GM12874 (cell line): ENCODE data around the gene TMEM132D.

Experiments used
- TF ChIP-seq, protein P1 (sequence below): IDR thresholded peaks from 2 replicates; pipeline ENCODE4 v1.5.1; 2011; ENCODE audit warnings: low read depth, mild to moderate bottlenecking, control low read depth, low read length, moderate library complexity; ENCODE audit not compliant: insufficient read depth

TMEM132D gene

DNA sequence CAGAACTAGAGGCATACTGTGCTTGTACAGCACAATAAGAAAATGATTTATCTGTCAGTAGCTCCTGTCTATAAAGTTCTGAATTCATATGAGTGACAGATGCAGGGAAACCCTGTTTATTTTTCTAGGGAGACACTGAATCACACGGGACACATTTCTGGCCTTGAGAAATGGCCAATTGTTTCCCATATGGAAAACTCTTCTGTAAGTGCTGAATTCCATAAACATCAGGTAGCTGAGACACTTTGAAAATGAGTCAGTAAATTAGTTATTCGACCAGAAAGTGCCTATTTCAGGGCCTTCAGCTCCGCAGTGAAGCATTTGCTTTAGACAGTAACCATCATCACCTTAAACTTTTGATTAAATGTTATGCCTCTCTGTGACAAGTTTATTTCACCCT lies 184.4 kb downstream of the TMEM132D start:
- TF ChIP-seq, protein P1, sequence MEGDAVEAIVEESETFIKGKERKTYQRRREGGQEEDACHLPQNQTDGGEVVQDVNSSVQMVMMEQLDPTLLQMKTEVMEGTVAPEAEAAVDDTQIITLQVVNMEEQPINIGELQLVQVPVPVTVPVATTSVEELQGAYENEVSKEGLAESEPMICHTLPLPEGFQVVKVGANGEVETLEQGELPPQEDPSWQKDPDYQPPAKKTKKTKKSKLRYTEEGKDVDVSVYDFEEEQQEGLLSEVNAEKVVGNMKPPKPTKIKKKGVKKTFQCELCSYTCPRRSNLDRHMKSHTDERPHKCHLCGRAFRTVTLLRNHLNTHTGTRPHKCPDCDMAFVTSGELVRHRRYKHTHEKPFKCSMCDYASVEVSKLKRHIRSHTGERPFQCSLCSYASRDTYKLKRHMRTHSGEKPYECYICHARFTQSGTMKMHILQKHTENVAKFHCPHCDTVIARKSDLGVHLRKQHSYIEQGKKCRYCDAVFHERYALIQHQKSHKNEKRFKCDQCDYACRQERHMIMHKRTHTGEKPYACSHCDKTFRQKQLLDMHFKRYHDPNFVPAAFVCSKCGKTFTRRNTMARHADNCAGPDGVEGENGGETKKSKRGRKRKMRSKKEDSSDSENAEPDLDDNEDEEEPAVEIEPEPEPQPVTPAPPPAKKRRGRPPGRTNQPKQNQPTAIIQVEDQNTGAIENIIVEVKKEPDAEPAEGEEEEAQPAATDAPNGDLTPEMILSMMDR: no peak

DNA sequence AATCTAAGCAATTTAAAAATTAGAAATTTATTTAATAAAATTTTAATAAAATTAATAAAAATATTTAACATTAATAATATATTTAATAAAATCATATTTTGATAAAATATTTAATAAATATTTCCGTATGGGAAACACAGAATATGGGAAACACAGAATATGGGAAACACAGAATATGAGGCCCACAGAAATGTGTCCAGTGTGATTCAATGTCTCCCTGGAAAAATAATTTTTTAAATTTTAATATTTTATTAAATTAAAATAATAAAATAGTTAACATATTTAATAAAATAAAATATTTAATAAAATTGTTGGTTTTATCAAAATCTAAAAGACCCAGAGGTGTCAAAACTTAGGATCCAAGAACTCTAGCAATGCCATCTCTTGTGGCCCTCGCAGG lies 186.4 kb downstream of the TMEM132D start:
- TF ChIP-seq, protein P1: no peak

DNA sequence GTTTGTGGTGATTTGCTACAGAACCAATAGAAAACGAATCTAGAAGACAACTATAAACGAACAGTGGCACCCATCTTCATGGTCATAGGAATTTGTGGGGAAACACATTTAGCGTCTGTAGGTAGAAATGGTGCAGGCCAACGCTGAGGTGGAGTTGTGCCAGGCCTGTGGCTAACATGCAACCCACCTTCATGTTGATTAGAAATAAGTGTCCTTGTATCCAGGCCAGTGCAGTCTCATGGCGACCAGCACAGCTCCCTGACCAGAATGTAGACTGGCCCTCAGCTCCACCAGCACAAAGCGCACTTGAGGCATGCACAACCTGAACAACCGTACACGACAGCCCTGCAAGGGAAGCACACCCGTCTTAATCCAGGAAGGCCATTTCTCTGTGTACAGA lies 187.0 kb downstream of the TMEM132D start:
- TF ChIP-seq, protein P1: no peak

DNA sequence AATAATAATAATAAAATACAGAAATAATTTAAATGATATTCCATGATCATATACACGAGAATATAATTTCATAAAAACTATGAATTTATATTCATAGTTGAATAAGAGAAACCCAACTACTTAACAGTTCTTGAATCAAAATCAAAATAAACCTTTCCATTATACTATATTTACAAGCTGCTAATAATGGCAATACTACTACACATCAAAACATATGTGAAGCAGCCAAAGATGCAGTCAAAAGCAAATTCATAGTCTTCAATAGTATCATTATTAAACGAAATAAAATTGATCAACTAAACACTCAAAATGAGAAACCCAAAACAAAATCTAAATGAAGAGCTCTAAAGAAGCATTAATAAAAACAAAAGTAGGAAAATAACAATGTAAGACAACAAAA lies 197.1 kb downstream of the TMEM132D start:
- TF ChIP-seq, protein P1: no peak

DNA sequence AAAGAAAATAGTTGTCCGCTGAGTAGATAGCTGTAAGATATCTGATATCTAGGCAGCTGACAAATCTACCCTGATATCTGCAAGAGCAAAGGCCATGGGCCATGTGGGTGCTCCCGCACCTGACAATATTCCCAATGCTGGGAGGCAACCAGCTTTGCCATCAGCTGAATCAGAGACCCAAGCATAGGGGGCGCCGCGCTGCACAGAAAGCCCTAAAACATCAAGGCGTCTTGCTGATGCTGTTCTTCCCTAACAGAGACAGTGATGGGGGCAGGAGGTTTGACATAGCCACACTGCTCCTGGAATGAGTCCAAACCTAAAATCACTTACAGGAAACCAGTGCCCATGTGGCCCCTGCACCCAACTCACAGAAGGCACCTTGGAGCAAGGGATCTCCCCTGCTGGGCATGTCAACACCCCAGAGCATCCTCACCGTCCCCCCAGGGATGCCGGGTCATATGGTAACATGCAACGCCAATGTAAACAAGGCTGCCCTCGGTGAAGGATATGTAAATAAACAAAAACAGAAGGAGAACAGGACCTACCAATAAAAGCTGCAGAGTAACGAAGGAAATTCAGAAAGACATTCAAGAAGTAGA lies 199.5 kb downstream of the TMEM132D start:
- TF ChIP-seq, protein P1: no peak

DNA sequence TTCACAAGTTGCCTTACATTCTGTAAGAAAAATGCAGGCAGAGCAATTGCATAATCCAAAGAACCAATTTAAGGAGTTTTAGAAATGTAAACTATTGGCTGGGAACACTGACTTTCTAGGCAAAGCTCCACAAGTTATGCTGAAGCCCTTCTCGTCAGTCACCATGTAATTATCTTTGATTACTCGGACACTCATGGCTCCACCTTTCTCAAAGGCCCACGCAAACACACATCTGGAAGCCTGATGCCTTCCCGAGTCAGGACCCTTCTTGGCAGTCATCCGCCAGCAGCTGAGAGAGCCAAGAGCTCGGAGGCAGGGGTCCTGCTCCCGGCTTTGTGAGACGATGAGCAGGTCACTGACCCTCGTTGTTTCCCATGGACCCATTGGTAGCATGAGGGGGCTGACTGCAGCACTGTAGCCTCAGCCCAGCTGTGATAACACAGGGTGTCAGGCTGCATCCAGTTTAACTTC lies 202.2 kb downstream of the TMEM132D start:
- TF ChIP-seq, protein P1: no peak

DNA sequence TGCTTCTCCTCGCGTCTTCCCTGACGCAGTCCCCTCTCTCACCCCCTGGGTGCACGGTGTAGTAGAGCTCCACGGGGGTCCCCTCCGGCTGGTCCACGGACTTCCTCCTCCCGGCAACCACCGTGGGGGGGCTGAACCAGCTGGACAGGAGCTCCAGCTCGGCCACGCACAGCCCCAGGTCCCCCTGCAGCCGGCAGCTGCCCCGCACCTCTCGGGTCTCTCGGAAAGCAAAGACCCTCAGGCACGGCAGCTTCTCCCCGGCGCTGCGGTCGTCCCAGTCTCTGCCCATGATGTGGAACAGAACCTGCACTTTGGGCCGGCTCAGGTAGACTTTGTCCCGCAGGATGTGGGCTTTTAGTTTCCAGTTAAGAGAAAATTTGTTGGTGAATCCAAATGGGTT lies 203.8 kb downstream of the TMEM132D start:
- TF ChIP-seq, protein P1: no peak
